ENCODE results near the gene LYRM1. TPM values are rescaled to one million over a fixed set of nuclear protein-coding genes. Genes with fewer than 3 reads are reported as not detected.

LYRM1 gene
- total and polyA plus RNA-seq, 2 of the 4 experiments (the other 2 are of a cell fraction) = 19.0 to 35.0 TPM

DNA sequence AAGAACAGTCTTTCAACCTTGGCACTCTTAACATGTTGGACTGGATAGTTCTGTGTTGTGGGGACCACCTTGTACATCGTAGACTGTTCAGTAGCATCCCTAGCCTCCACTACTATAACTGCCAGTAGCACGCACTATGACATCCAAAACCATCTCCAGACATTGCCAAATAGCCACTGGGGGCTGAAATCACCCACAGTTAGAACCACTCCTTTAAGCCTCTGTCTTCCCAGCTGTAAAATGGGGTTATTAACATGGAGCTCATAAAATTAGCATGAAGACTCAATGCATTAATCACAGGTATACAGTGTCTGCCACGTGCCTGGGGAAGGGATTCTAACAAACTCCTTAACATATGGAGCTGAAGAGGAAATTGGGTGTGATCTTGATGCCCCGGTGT is 49.7 kb downstream of the LYRM1 start:
- Histone ChIP-seq H3K14ac (replicated peaks; ENCODE audit: low read depth, low read length) (no peak overlapping the region), H4K20me1 (ENCODE audit: insufficient read depth, low read length) (no peaks in the 10 kb centered on the region), H3K4me2 (ENCODE audit: low read depth, low read length) (no peak overlapping the region), H3K27ac (ENCODE audit: insufficient read depth, low read length) (no peak overlapping the region), H2BK120ac (ENCODE audit: low read depth, low read length) (no peak overlapping the region), H2BK5ac (ENCODE audit: low read depth, low read length, poor library complexity, severe bottlenecking) (no peak overlapping the region), H3K4ac (ENCODE audit: low read depth, low read length) (no peak overlapping the region), H3K4me1 (ENCODE audit: control insufficient read depth, insufficient read depth, low read length) (no peaks in the 10 kb centered on the region), H2AK9ac (replicated peaks; ENCODE audit: low read depth, low read length, poor library complexity) (no peak overlapping the region), H3K23ac (ENCODE audit: low read depth, low read length) (no peak overlapping the region), H4K8ac (ENCODE audit: low read depth in 2 of 2, low read length in 2 of 2) (no peak overlapping the region), H4K5ac (ENCODE audit: low read depth, low read length) (no peak overlapping the region), H2AFZ (replicated peaks; ENCODE audit: low read length, poor library complexity) (no peak overlapping the region), H3K79me1 (ENCODE audit: low read depth in 1 of 2, low read length in 2 of 2) (no peaks in the 10 kb centered on the region), H3K9ac (ENCODE audit: low read depth, low read length) (no peak overlapping the region), H3K36me3 (ENCODE audit: control insufficient read depth, insufficient read depth, low read length) (no peaks in the 10 kb centered on the region), H3K18ac (ENCODE audit: low read depth, low read length) (no peak overlapping the region), H2BK20ac (ENCODE audit: low read depth, low read length) (no peak overlapping the region), H4K91ac (ENCODE audit: insufficient read depth, low read depth, low read length) (no peak overlapping the region), H2BK15ac (ENCODE audit: low read depth, low read length) (no peak overlapping the region), H2AK5ac (ENCODE audit: low read depth, low read length) (no peak overlapping the region), H3K9me1 (ENCODE audit: insufficient read depth, low read length) (no peaks in the 10 kb centered on the region), H3K4me3 (ENCODE audit: insufficient read depth, low read depth, low read length) (no peak overlapping the region), H3K27me3 (ENCODE audit: control insufficient read depth, insufficient read depth, low read length) (no peaks in the 10 kb centered on the region; the same call in 1 of the 2 replicates), H3K9me3 (ENCODE audit: control insufficient read depth, insufficient read depth, low read length) (no peaks in the 10 kb centered on the region), H3K56ac (ENCODE audit: extremely low read depth, insufficient read depth, low read length) (no peak overlapping the region)
- in situ Hi-C loops (cut with MboI; ENCODE audit: low sequenced_read_pairs) = no loop called here
- no CpG with 5 or more reads among the region's 4 CpGs for WGBS, 2 experiments (ENCODE audit: extremely low coverage in 2 of 2, insufficient read length in 1 of 2)
- CTCF ChIA-PET = interaction anchor here (0.7 kb wide), 1 partner anchor 43 kb away, joined by 3 read pairs; no protein-coding TSS in a partner anchor
- dilution Hi-C loops (cut with HindIII; ENCODE audit: low sequenced_read_pairs, unreplicated experiment) = no loop called here
- BruUV-seq (replicated peaks) = no TSS peak
- ATAC-seq (ENCODE audit: low read depth) (no peak), DNase-seq (no peak)
- POLR2A ChIA-PET (ENCODE audit: unreplicated experiment) = no interaction called here
- TF ChIP-seq CHD1 (IDR thresholded peaks at IDR 0.05; ENCODE audit: low read depth, low read length) (no peak), RAD21 (IDR thresholded peaks at IDR 0.05; ENCODE audit: low read length) (no peak), FOS (IDR thresholded peaks at IDR 0.05; ENCODE audit: low read depth, low read length) (no peak), RFX5 (IDR thresholded peaks at IDR 0.05; ENCODE audit: low read depth, low read length) (no peak)
- intact Hi-C loops (cut with micrococcal nuclease) = no loop called here

Data from IMR-90 (cell line).